Measurements from ENCODE around the gene ELAVL1.
"Not testable (repeated sequence)": the region's sequence is repeated elsewhere in the genome, so short reads cannot be mapped to it uniquely, and the experiment has no call there.

- TF ChIP-seq CTCF (IDR thresholded peaks at IDR 0.05; ENCODE audit: low read length); EZH2 (optimal IDR thresholded peaks at IDR 0.05; ENCODE audit: low read depth, low read length); EZH2phosphoT487 (IDR thresholded peaks at IDR 0.05; ENCODE audit: low read length): not testable (repeated sequence)
These were observed 87.3 kb downstream of the ELAVL1 start for GRCh38 chr19:7918062-7918614.

Measured in MM.1S (cell line).